ENCODE results near the gene ANO3.
"Not testable (repeated sequence)": the region's sequence is repeated elsewhere in the genome, so short reads cannot be mapped to it uniquely, and the experiment has no call there.

The ANO3 gene

GRCh38 chr11:26571861-26572654 lies 240.1 kb downstream of the ANO3 start, which contains the start of gene MUC15:
TSS of gene MUC15 (minus strand) at chr11:26572263. CDS start at chr11:26567094, 5,169 bp downstream.
- in situ Hi-C loops (cut with MboI; ENCODE audit: low sequenced_read_pairs) = no loop called here

DNA sequence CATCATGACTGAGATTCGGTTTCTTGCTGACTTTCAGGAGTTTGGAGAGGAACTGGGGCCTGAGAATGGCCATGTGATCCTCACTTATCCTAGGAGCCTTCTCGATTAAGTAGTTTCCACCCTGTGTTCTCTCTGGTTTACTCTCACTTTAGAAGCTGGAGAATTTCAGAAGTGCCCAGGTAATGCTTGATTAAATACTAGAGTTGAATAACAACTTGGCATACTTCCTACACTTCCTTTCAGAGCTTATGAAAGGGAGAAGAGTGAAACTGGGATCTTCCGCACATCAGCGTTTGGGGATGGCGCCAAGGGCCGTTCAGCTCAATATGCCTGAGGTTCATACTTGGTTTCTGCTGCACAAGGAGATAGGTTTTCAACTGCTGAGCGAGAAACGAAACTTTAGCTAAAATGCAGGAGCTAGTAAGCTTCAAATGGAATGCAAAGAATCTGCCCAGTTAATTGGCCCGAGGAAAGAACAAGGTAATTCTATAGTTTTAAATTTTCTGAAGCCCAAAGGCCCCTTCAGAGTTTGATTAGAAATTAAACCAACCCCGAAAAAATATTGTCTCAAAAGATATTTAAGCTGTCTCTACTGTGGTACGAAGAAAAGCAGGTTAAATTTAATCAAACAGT lies 241.0 kb downstream of the ANO3 start:
- in situ Hi-C loops (cut with MboI; ENCODE audit: low sequenced_read_pairs) = no loop called here

- in situ Hi-C loops (cut with MboI; ENCODE audit: low sequenced_read_pairs) = no loop called here
Measured at GRCh38 chr11:26573896-26574295, 242.0 kb downstream of the ANO3 start.

DNA sequence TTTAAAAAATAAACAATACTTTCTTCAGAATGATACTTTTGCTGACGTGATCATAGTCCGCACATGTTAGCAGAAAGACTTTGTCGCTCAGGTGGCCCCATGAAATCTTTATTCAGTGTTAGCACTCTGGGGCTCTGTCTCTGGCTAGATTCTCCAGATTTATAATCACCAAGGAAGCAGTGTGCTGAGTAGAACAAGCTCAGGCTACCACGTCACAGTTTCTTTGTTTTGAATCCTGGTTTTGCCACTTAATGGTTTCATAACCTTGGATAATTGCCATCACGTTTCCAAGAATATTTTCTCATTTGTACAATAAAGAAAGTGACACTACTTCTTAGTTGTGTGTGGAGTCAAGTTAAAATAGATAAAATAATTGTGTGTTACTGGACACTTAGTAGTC lies 244.0 kb downstream of the ANO3 start:
- in situ Hi-C loops (cut with MboI; ENCODE audit: low sequenced_read_pairs) = no loop called here

GRCh38 chr11:26578998-26579661 lies 247.2 kb downstream of the ANO3 start:
- in situ Hi-C loops (cut with MboI; ENCODE audit: low sequenced_read_pairs) = no loop called here

DNA sequence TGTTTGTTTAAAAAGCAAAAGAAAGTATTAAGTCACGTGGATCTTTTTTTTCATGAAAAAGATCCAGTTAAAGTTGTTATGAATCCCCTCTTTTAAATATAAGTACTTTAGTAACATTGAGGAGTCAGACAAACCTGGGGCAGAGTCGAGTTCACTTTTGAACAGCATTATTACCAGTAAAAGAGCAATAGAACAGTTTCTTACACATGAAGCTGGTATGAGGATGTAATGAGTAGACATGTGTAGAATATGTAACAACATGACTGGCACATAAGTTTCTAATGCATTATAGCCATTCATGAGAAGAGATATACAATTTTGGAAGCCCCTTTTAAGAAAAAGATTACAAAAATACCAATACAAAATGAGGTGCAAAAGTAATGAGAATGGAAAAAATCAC lies 247.8 kb downstream of the ANO3 start:
- in situ Hi-C loops (cut with MboI; ENCODE audit: low sequenced_read_pairs) = no loop called here

GRCh38 chr11:26580929-26581328 lies 249.0 kb downstream of the ANO3 start:
- in situ Hi-C loops (cut with MboI; ENCODE audit: low sequenced_read_pairs) = no loop called here

GRCh38 chr11:26583550-26583949 lies 251.6 kb downstream of the ANO3 start:
- in situ Hi-C loops (cut with MboI; ENCODE audit: low sequenced_read_pairs) = no loop called here

GRCh38 chr11:26584818-26585217 lies 252.9 kb downstream of the ANO3 start:
- in situ Hi-C loops (cut with MboI; ENCODE audit: low sequenced_read_pairs) = no loop called here

- in situ Hi-C loops (cut with MboI; ENCODE audit: low sequenced_read_pairs) = no loop called here
Measured at GRCh38 chr11:26587073-26587472, 255.1 kb downstream of the ANO3 start.

DNA sequence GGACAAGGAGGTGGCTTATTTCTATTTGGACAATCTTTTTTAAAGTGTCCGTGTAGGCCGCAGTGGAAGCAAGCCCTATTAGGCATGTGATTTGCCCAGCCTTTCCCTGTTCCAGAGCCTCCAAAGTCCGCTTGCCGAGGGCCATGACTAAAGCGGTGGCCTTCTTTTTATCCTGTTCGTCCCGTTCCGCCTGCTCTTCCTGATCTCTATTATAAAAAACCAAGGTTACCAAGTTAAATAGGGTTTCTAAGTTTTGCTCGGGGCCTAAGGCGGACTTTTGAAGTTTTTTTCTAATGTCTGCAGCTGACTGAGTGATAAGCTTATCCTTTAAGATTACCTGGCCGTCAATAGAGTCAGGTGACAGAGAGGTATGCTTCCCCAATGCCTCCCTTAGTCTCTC lies 261.8 kb downstream of the ANO3 start:
- in situ Hi-C loops (cut with MboI; ENCODE audit: low sequenced_read_pairs) = no loop called here

DNA sequence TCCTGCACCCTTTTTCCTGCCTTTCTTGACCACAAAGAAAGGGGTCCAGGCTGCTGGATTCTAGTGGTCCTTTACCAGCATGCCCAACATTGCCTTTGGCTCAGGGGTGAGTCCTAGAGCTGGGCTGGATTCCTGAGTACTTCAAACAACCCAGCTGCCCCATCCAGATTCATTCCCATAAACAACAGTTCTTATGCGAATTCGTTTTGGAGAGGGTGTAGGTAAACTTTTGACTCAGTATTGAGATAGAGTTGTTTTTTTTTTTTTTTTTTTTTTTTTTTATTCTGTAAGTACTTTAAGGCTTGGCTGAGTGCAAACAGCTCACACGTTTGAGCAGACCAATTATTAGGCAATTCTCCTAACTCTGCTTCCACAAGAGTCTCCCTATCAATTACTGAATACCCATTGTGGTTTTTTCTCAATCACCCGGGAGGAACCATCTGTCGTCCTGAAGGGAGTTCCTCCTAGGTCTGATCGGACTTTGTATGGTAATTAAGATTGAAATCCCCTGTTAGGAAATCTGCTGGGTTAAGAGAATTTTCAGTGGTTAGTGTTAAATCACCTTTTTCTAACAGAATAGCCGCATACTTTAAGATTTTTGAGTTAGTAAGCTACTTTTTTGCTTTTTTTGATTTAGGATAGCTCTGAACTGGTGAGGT lies 263.4 kb downstream of the ANO3 start:
- in situ Hi-C loops (cut with MboI; ENCODE audit: low sequenced_read_pairs) = not testable (repeated sequence)

DNA sequence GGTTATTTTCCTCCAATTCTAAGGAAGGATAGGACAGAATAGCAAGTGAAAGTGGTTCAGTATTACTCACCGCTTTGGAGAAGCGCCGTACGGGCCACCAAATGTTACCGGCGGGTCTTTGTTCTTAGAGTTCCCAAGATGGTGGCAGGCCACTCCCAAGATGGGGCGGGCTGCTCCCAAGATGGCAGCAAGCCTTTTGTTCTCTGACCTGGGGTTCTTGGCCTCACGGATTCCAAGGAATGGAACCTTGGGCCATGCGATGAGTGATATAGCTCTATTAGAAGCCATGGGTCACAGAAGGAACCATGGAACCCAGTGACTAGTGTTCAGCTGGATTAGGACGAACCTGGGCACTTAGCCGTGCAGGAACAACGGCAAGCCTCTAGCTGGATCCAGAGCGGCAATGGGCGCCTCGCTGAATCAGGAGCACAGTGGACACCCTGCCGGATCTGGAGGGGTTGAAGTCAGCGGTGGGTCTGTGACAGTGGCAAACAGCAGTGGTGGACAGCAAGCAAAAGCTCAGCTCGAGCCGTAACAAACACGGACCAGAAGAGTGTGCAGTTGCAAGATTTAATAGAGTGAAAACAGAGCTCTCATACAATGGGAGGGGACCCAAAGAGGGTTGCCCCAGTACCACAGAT lies 265.2 kb downstream of the ANO3 start:
- in situ Hi-C loops (cut with MboI; ENCODE audit: low sequenced_read_pairs) = not testable (repeated sequence)

DNA sequence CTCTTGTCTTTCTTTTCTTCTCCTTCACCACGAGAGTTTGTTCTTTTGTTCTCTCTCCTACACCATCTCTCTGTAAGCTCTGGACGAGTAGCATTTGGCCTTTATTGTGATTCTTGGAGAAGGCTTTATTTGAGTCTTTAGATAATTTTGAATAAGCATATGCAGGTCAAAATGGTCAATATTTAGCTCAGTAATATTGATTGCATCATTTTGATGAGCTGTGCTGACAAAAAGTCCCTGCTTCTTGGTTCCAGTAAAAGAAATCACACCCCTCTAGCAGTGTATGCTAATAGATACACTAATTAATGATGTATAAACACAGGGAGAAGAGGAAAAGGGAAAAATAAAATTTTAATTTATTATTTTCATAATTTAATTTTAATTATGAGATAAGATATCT lies 266.0 kb downstream of the ANO3 start:
- in situ Hi-C loops (cut with MboI; ENCODE audit: low sequenced_read_pairs) = no loop called here

- in situ Hi-C loops (cut with MboI; ENCODE audit: low sequenced_read_pairs) = no loop called here
Measured at GRCh38 chr11:26599425-26599824, 267.5 kb downstream of the ANO3 start.

DNA sequence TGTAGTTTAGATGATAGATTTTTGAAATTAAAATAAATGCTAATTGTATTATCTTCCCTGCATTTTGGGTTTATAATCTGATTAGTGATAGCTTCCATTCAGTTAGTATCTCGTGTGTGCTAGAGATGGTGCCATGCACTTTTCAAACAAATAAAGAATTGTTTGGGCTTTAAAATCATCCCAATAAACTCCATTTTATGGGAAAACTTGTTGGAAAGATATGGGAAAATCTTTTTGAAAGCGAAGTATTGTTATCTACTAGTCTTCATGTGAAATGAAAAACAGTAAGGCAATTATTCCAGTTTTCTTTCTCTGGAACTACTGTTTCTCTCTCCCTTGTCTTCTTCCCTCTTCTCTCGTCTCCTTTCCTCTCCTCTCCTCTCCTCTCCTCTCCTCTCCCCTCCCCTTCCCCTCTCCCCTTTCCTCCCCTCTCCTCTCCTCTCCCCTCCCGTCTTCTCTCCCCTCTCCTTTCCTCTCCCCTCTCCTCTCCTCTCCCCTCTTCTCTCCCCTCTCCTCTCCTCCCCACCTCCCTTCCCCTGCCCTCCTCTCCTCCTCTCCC lies 268.0 kb downstream of the ANO3 start:
- in situ Hi-C loops (cut with MboI; ENCODE audit: low sequenced_read_pairs) = no loop called here

DNA sequence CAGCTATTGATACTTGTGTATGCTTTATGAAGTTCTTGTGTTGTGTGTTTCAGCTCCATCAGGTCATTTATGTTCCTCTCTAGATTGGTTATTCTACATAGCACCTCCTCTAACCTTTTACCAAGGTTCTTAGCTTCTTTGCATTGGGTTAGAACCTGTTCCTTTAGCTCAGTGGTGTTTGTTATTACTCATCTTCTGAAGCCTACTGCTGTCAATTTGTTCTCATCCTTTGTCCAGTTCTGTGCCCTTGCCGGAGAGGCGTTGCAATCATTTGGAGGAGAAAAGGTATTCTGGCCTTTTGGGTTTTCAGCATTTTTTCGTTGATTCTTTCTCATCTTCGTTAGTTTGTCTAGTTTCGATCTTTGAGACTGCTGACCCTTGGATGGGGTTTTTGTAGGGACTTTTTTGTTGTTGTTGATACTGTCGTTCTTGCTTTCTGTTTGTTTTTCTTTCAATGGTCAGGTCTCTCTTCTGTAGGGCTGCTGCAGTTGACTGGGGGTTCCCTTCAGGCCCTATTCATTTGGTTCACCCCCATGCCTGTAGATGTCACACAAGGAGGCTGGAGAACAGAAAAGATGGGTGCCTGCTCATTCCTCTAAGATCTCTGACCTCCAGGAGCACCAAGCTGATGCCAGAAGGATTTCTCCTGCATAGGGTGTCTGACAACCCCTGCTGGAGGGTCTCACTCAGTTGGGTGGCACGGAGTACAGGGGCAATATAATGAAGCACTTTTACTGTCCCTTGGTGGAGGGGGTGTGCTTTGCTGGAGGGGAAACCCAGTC lies 276.0 kb downstream of the ANO3 start:
- in situ Hi-C loops (cut with MboI; ENCODE audit: low sequenced_read_pairs) = no loop called here

DNA sequence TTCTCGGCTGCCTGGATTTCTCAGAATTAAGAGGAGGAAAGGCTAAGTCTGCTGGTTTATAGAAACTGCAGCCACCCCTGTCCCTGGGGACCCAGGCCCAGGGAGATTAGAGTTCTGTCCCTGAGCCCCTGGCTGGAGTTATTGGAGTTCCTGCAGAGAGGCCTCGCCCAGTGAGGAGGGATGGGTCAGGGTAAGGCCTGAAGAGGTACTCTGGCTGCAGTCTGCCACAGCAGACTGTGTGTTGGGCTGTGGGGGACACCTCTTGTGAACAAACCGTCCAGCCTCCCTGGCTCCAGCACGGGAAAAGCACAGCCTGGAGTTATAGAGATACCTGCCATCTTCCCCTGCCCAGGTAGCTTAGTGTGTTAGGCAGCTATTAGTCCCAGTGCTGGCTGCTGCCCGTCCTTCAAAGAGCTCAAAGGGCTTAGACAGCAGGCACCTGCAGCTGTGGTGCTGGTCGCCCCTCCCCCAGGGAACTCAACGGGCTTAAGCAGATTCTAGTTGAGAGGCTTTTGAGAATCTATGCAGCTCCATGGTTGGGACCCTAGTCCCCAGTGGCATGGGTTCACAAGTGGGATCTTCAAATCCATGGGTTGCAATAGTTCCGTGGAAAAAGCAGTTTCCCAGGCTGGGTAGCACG lies 276.7 kb downstream of the ANO3 start:
- in situ Hi-C loops (cut with MboI; ENCODE audit: low sequenced_read_pairs) = no loop called here

DNA sequence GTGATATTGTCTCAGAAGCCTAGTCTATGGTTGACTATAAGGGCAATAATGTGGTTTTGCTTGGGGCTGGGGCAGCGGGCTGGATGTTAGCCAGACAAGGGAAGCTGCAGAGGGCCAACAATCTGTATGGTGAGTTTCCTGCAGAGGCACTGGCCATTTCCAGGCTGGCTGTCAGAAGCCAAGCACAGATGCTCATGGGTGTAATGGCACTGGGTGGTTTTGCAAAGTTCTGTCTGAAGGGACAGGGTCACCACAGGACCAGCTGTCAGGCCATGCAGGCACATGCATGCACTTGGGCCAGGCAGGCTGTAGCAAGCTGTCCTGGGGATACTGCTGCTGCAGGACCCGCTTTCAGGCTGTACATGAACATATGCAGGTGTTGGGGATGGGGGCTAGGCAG lies 281.8 kb downstream of the ANO3 start:
- in situ Hi-C loops (cut with MboI; ENCODE audit: low sequenced_read_pairs) = no loop called here
